ENCODE data around the gene RRP8.

DNA sequence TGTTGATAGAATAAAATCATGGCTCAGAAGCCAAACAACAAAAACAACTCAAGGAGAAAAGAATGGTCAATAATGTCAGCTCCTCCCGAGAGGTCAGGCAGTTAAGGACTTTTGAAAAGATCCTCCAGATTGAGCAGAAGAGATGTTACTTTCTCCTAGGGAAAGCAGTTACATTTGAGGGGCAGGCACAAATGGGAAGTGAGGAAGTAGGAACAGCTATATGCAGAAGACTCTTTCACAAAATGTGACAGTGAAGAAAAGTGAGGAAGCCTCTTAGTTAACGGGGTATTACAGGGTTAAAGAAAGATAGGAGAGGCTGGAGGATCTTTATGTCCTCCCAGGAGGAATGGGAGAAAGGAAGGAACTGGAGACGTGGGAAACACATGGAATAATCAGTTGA lies 48.8 kb upstream of the RRP8 start:
- TF ChIP-seq POLR2A (IDR thresholded peaks at IDR 0.05; ENCODE audit: low read depth, low read length) (no peak), POLR2AphosphoS5 (IDR thresholded peaks at IDR 0.05; ENCODE audit: low read depth, low read length) (no peak)
